ENCODE data around the gene PLA2G15. TPM values are rescaled to one million over a fixed set of nuclear protein-coding genes. Genes with fewer than 3 reads are reported as not detected.

The PLA2G15 gene
- total and polyA plus RNA-seq, 4 donors, result 14.8 to 26.5 (median 22.8) TPM

DNA sequence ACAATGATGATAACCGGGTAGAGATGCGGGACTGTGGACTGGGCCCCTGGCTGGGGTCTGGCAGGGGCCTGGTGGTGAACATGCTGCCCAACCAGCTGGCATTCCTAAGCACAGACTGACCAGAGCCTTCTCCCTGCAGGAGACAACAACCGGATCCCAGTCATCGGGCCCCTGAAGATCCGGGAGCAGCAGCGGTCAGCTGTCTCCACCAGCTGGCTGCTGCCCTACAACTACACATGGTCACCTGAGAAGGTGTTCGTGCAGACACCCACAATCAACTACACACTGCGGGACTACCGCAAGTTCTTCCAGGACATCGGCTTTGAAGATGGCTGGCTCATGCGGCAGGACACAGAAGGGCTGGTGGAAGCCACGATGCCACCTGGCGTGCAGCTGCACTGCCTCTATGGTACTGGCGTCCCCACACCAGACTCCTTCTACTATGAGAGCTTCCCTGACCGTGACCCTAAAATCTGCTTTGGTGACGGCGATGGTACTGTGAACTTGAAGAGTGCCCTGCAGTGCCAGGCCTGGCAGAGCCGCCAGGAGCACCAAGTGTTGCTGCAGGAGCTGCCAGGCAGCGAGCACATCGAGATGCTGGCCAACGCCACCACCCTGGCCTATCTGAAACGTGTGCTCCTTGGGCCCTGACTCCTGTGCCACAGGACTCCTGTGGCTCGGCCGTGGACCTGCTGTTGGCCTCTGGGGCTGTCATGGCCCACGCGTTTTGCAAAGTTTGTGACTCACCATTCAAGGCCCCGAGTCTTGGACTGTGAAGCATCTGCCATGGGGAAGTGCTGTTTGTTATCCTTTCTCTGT lies 14.0 kb downstream of the PLA2G15 start:
- no peak overlapping the region for H3K4me3 ChIP-seq (ENCODE audit: low read depth, low read length)
- H3K36me3 ChIP-seq (ENCODE audit: control insufficient read depth, insufficient read depth, low read length), result peaks cover 65% of the 10 kb centered on the region
- H3K27me3 ChIP-seq (ENCODE audit: control insufficient read depth, insufficient read depth, low read length), result no peaks in the 10 kb centered on the region
- no peaks in the 10 kb centered on the region for H3K9me3 ChIP-seq (ENCODE audit: control insufficient read depth, insufficient read depth, low read length)
- 95% methylated on average over 27 of the region's 27 CpGs for WGBS (ENCODE audit: insufficient coverage)
- H3K4me1 ChIP-seq (ENCODE audit: control insufficient read depth, insufficient read depth, low read length), result peaks cover 16% of the 10 kb centered on the region
- H3K27ac ChIP-seq (ENCODE audit: low read depth, low read length), result no peak overlapping the region
- DNase-seq (ENCODE audit: low read depth in 4 of 6, low spot score in 6 of 6), result no peak

DNA sequence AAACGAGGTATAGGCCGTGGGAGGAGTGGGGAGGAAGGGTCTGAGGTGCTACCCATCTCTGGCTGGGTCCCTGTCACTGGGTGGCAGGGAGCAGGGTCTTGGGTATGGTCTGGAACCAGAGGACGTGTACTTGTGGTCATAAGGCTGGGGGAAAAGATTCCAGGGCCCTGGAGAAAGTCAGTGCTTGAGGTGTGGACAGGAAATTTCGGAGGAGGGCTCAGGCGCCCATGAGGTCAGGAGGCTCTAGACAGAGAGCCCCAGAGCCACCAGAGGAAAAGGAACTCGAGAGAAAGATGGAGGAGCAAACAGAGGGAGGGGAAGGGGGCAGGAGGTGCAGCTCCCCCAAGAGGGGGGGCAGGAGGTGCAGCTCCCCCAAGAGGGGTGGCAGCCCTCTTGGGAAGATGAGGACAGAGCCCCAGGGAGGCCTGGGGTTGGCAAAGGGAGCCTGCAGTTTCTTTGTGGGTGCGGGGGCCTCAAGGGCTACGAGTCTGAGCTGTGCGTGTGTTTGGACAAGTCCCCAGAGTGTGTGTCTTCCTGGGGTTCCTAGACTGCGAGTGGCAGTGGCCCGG lies 18.5 kb downstream of the PLA2G15 start:
- H3K27ac ChIP-seq (ENCODE audit: low read depth, low read length), result peak overlapping the region; percentile 81
- H3K4me3 ChIP-seq (ENCODE audit: low read depth, low read length), result peak overlapping the region; percentile 66
- no peak for DNase-seq (ENCODE audit: low read depth in 4 of 6, low spot score in 6 of 6)
- no peaks in the 10 kb centered on the region for H3K9me3 ChIP-seq (ENCODE audit: control insufficient read depth, insufficient read depth, low read length)
- no peaks in the 10 kb centered on the region for H3K27me3 ChIP-seq (ENCODE audit: control insufficient read depth, insufficient read depth, low read length)
- H3K36me3 ChIP-seq (ENCODE audit: control insufficient read depth, insufficient read depth, low read length), result peaks cover 28% of the 10 kb centered on the region
- H3K4me1 ChIP-seq (ENCODE audit: control insufficient read depth, insufficient read depth, low read length), result peaks cover 24% of the 10 kb centered on the region
- 37% methylated on average over 11 of the region's 11 CpGs for WGBS (ENCODE audit: insufficient coverage)

DNA sequence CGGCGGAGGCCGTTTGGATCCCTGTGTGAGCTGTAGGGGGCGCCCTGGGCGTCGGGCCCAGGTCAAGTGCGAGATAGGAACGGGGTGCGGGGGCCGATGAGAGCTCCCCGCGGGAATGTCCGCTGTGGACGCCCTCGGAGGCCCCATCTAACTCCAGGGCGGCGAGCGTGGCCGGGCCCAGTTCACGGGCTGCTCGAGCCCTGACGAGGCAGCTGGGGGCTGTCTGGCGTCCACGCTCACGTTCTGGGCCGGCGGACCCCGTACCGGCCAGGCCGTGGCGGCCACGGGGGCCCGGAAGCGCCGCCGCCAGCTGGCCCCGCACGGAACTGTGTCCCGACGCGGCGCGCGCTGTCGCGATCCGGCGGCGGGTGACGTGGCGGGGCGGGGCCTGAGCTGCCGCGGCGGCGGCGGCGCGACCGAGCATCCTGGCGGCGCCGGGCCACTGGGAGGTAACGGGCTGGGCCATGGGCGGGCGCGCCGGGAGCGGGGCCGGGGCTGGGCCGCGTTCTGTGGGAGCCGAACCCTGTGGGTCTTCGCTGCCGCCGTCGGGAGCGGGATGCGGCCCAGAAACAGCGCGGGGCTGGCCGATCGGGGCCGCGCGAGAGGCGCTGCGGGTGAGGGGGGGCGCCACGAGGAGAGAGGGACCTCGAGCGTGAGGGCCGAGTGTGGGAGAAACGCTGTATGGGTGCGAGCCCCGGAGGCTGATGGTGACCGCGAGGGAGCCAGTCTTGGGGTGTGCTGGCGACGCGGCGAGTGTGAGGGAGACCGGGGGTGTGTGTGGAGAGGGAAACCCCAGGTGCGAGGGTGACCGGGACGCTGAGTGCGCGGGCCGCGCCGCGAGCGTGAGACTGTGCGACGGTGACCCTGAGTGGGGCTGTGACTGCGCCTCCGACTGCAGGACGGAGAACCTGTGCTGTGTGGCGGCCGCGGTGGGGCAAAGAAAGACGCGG lies 19.2 kb downstream of the PLA2G15 start, which contains the start of gene SLC7A6:
TSS of gene SLC7A6 (plus strand) at position 399 of the 950 bp plus-strand sequence. CDS start 10,201 bp downstream, outside the sequence.
- DNase-seq (ENCODE audit: low read depth in 4 of 6, low spot score in 6 of 6), result peak in 3 of 6 donors; percentile 39 to 88 (median 84)
- no peaks in the 10 kb centered on the region for H3K9me3 ChIP-seq (ENCODE audit: control insufficient read depth, insufficient read depth, low read length)
- H3K4me1 ChIP-seq (ENCODE audit: control insufficient read depth, insufficient read depth, low read length), result peaks cover 24% of the 10 kb centered on the region
- H3K36me3 ChIP-seq (ENCODE audit: control insufficient read depth, insufficient read depth, low read length), result peaks cover 20% of the 10 kb centered on the region
- no peaks in the 10 kb centered on the region for H3K27me3 ChIP-seq (ENCODE audit: control insufficient read depth, insufficient read depth, low read length)
- peak within 1 kb of the TSS; percentile 75 for H3K4me3 ChIP-seq (ENCODE audit: low read depth, low read length)
- H3K27ac ChIP-seq (ENCODE audit: low read depth, low read length), result peak within 1 kb of the TSS; percentile 81
- WGBS (ENCODE audit: insufficient coverage), result under 1% methylated on average over 123 of the region's 123 CpGs

DNA sequence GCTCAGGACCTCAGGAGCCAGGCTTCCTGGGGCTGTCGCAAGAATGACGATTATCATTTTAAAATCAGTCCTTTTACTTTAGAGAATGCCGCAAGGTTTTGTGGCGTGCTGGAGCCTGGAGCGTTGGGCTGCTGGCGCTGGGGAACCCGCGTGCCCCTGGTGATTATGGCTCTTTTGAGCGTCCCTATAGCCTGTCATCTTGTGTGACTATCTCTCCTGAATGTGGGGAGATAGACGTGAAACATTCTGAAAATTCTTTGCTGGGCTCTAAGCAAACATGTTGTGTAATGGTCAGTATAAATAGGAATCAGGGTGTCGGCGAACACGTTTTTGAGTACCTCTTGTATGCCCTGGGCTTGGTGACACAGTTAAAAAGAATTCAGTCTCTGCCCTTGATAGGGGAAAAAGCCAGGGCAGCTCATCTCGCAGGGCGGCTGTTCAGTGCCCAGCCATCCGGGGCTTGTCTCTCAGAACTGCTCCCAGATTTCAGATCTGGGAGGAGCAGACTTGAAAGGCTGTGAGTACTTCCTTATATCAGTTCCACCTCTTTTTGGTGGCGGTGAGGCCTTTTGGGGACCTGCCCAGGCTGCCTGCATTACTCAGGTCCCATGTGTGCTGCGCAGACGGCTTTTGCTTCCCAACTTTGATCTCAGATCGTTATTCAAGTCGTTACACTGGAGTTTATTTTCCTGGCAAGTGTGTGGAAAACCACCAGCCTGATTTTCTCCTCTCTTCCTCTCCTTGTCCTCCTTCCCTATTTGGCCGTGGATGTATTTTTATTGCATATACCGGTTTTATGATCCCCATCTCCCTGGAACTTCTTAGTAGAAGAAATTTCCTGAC lies 20.1 kb downstream of the PLA2G15 start:
- 15% methylated on average over 20 of the region's 23 CpGs for WGBS (ENCODE audit: insufficient coverage)

DNA sequence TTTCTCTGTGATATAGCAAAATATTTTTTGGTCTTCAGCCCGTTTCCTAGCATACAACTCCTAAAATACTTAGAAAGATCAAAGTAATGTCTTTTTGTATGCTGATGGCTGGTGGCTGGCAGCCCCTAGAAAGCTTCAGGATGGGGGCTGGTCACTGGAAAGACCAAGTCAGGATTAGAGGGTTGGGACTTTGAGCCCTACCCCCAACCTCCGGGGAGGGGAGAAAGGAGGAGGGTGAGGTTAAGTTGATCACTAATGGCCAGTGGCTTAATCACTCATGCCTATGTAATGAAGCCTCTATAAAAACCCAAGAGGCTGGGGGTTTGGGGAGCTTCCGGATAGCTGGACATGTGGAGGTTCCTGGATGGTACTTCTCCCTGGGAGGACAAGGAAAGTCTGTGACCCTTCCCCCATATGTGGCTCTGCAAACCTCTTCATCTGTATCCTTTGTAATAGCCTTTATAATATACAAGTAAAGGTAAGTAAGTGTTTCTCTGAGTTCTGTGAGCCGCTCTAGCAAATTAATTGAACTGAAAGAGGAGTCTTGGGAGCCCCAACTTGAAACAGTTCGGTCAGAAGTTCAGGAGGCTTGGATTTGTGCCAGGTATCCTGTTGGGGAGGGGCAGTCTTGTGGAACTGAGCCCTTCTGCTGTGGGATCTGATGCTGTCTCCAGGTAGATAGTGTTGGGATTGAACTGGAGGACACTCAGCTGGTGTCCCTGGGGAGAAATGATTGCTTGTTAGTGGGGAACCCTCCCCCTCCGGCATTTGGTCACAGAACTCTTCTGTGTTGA lies 22.6 kb downstream of the PLA2G15 start:
- no peak overlapping the region for H3K27ac ChIP-seq (ENCODE audit: low read depth, low read length)
- peak in 1 of 6 donors; percentile 56 for DNase-seq (ENCODE audit: low read depth in 4 of 6, low spot score in 6 of 6)
- H3K9me3 ChIP-seq (ENCODE audit: control insufficient read depth, insufficient read depth, low read length), result no peaks in the 10 kb centered on the region
- peaks cover 24% of the 10 kb centered on the region for H3K4me1 ChIP-seq (ENCODE audit: control insufficient read depth, insufficient read depth, low read length)
- H3K27me3 ChIP-seq (ENCODE audit: control insufficient read depth, insufficient read depth, low read length), result no peaks in the 10 kb centered on the region
- no peak overlapping the region for H3K4me3 ChIP-seq (ENCODE audit: low read depth, low read length)
- peaks cover 1% of the 10 kb centered on the region for H3K36me3 ChIP-seq (ENCODE audit: control insufficient read depth, insufficient read depth, low read length)
- WGBS (ENCODE audit: insufficient coverage), result 50% methylated on average over 2 of the region's 6 CpGs

More for the DNA sequence above, 20.1 kb downstream of the PLA2G15 start:
- Histone ChIP-seq H3K9me3 (ENCODE audit: control insufficient read depth, insufficient read depth, low read length) (no peaks in the 10 kb centered on the region), H3K4me3 (ENCODE audit: low read depth, low read length) (peak overlapping the region; percentile 75), H3K36me3 (ENCODE audit: control insufficient read depth, insufficient read depth, low read length) (peaks cover 11% of the 10 kb centered on the region), H3K27me3 (ENCODE audit: control insufficient read depth, insufficient read depth, low read length) (no peaks in the 10 kb centered on the region), H3K27ac (ENCODE audit: low read depth, low read length) (peak overlapping the region; percentile 74), H3K4me1 (ENCODE audit: control insufficient read depth, insufficient read depth, low read length) (peaks cover 24% of the 10 kb centered on the region)
- DNase-seq (ENCODE audit: low read depth in 4 of 6, low spot score in 6 of 6), result peak in 2 of 6 donors; percentile 14 to 38

DNA sequence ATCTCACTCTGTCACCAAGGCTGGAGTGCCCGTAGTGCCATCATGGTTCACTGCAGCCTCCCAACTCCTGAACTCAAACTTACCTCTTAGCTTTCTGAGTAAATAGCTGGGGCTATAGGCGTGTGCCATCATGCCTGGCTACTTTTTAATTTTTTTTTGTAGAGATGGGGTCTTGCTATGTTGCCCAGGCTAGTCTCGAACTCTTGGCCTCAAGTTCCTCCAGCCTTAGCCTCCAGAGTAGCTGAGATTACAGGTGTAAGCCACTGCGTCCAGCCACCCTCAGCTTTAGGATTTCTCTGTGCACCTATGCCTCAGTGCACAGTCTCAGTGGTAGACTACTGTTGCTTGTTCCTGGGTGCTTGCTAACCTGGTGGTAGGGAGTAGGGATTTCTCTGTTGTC lies 24.6 kb downstream of the PLA2G15 start:
- peaks cover 14% of the 10 kb centered on the region for H3K4me1 ChIP-seq (ENCODE audit: control insufficient read depth, insufficient read depth, low read length)
- H3K9me3 ChIP-seq (ENCODE audit: control insufficient read depth, insufficient read depth, low read length), result no peaks in the 10 kb centered on the region
- H3K27me3 ChIP-seq (ENCODE audit: control insufficient read depth, insufficient read depth, low read length), result no peaks in the 10 kb centered on the region
- no peak overlapping the region for H3K27ac ChIP-seq (ENCODE audit: low read depth, low read length)
- H3K36me3 ChIP-seq (ENCODE audit: control insufficient read depth, insufficient read depth, low read length), result peaks cover 13% of the 10 kb centered on the region
- WGBS (ENCODE audit: insufficient coverage), result 100% methylated on average over 1 of the region's 4 CpGs
- H3K4me3 ChIP-seq (ENCODE audit: low read depth, low read length), result no peak overlapping the region
- no peak for DNase-seq (ENCODE audit: low read depth in 4 of 6, low spot score in 6 of 6)

DNA sequence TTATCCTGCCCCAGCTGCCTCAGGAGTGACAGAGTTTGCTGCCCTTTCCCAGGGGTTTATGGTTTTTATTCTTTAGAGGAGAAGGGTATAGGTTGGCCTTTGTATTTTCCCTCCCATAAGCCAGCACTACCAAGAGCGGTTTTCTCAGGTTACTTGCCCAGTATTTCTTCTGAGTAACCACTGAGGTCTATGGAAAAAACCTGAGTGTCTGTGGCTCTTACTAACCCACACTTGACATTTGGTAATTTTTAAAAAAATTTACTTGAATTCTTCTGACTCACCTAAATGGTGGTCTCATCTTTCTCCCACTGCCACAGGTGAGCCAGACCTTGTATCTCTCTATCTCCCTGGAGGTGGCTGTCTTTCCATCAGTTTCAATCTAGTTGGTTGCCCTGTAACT lies 25.2 kb downstream of the PLA2G15 start:
- DNase-seq (ENCODE audit: low read depth in 4 of 6, low spot score in 6 of 6), result no peak
- Histone ChIP-seq H3K9me3 (ENCODE audit: control insufficient read depth, insufficient read depth, low read length) (no peaks in the 10 kb centered on the region), H3K4me1 (ENCODE audit: control insufficient read depth, insufficient read depth, low read length) (peaks cover 8% of the 10 kb centered on the region), H3K27me3 (ENCODE audit: control insufficient read depth, insufficient read depth, low read length) (no peaks in the 10 kb centered on the region), H3K36me3 (ENCODE audit: control insufficient read depth, insufficient read depth, low read length) (peaks cover 17% of the 10 kb centered on the region), H3K27ac (ENCODE audit: low read depth, low read length) (no peak overlapping the region), H3K4me3 (ENCODE audit: low read depth, low read length) (no peak overlapping the region)
- WGBS (ENCODE audit: insufficient coverage), result no CpG with 5 or more reads among the region's 1 CpG

DNA sequence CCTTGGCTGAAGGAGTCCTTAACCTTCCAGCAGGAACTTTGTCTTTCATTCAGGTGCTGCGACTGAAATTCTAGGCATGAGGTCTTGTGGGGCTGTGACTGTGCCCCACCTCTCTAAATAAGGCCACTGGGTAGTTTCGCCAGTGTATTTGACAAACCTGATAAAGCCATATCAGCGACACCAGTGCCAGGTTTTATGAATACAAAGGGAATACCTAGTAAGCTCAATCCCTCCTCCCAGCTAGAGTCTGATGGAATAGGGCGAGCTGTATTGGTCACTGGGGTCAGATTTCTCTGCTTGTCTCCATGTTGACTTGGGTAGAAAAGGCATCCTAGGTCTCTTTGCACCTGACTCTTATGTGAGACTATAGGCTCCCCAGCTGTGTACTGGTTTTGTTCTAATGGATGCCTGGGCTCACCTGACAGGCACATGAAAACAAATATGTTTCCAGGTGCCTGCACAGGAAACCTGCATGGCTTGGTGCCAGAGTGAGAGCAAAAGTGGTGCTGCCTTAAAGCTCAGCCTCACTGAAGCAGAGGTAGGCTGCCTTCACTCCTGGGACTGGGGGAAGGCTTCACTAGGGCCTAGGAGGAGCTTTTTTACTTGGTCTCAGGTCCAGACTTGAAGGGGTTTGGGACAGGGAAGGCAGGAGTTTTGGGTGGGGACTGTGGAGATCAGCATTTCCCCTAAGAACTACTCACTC lies 27.5 kb downstream of the PLA2G15 start:
- WGBS (ENCODE audit: insufficient coverage), result 80% methylated on average over 4 of the region's 4 CpGs
- H3K4me1 ChIP-seq (ENCODE audit: control insufficient read depth, insufficient read depth, low read length), result peaks cover under 1% of the 10 kb centered on the region
- H3K4me3 ChIP-seq (ENCODE audit: low read depth, low read length), result no peak overlapping the region
- no peak overlapping the region for H3K27ac ChIP-seq (ENCODE audit: low read depth, low read length)
- no peaks in the 10 kb centered on the region for H3K27me3 ChIP-seq (ENCODE audit: control insufficient read depth, insufficient read depth, low read length)
- DNase-seq (ENCODE audit: low read depth in 4 of 6, low spot score in 6 of 6), result peak in 1 of 6 donors; percentile 2
- peaks cover 21% of the 10 kb centered on the region for H3K36me3 ChIP-seq (ENCODE audit: control insufficient read depth, insufficient read depth, low read length)
- H3K9me3 ChIP-seq (ENCODE audit: control insufficient read depth, insufficient read depth, low read length), result no peaks in the 10 kb centered on the region
